HG02610 (cell line): ENCODE data around the gene S100Z.
A peak's percentile ranks its signal among the peaks of the same experiment; 100 is the strongest.
"Not testable (repeated sequence)": the region's sequence is repeated elsewhere in the genome, so short reads cannot be mapped to it uniquely, and the experiment has no call there.

Experiments used
- ATAC-seq: cut with Tn5 transposase; IDR thresholded peaks from one replicate; pipeline ENCODE4 v1.9.1; 2021; ENCODE audit warnings: mild to moderate bottlenecking, moderate library complexity; ENCODE audit not compliant: unreplicated experiment

The S100Z gene

DNA sequence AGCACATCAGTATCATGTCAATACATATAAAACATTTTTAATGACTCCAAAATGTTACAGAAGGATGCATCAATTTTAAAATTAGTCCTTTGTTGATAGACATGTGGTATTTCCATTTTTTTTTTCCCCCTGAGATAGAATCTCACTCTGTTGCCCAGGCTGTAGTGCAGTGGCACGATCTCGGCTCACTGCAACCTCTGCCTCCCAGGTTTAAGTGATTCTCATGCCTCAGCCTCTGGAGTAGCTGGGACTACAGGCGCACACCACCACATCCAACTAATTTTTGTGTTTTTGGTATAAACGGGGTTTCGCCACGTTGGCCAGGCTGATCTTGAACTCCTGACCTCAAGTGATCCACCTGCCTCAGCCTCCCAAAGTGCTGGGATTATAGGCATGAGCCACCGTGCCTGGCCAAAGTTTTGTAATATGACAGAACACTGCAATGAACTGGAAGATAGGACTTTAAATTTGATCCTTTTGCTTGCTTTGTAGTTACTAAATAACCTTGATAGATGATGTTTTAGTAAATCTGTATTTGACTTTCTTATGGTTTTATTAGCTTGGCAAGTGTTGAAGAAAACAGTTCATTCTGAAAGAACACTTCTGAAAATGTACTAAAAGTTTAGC is 27.6 kb upstream of the S100Z start:
- ATAC-seq = not testable (repeated sequence)

DNA sequence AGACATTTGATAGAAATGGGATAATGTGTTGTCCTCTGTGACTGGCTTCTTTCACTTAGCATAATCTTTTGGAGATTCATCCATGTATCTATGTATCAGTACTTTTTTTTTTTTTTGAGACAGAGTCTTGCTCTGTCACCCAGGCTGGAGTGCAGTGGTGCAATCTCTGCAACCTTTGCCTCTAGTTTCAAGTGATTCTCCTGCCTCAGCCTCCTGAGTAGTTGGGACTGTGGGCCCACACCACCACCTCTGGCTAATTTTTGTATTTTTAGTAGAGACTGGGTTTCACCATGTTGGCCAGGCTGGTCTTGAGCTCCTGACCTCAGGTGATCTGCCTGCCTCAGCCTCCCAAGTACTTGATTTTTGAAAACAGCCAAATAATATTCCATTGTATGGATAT is 23.4 kb upstream of the S100Z start:
- not testable (repeated sequence) for ATAC-seq

DNA sequence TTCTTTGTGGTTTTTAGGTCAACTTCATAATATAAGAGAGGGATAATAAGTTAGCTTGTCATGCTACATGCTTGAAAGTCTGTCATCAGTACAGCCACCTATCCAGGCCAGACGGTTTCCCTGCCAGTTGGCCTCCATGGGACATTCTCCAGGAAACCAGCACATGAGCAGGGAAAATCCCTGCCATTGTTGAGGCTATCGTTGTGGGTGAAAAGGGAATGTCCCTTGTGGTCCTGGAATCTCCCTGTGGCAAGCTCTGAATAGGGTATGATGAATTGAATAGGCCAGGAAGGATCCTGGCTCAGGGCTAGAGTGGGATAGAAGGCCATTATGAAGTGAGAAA is 18.7 kb upstream of the S100Z start:
- ATAC-seq = peak; percentile 79

DNA sequence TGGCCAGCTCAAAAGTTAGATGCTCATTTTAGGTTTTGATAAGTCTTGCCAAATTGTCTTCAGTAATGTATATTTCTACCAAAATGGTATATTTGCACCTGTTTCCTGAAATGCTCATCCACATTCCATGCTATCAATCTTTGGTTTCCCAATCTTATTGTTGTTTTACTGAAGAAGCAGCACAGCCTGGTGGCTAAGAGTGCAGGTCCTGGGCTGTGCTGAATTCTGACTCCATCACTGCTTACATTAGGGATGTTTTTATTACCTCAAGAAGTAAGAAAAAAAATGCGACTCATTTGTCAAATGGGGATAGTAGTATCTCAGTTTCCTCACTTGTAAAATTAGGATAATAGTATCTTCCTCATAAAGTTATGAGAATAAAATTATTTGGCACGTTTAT is 13.6 kb upstream of the S100Z start:
- no peak for ATAC-seq

DNA sequence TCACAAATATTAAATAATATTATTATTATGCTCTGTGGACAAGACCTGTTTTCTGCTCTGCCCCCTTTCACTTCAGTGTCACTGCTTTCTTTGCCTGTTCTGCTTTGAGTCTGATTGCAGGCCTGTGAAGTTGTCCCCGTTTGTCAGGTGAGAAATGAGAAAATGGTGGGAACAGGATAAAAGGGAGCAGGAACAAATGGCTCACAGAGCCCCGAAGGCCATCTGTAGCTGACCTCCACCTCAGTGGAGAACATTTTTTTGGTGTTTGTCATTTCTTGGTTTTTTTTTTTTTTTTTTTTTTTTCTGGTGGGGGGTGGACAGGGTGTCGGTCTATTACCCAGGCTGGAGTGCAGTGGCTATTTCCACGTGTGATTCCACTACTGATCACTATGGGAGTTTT is 13.2 kb upstream of the S100Z start:
- ATAC-seq = no peak

DNA sequence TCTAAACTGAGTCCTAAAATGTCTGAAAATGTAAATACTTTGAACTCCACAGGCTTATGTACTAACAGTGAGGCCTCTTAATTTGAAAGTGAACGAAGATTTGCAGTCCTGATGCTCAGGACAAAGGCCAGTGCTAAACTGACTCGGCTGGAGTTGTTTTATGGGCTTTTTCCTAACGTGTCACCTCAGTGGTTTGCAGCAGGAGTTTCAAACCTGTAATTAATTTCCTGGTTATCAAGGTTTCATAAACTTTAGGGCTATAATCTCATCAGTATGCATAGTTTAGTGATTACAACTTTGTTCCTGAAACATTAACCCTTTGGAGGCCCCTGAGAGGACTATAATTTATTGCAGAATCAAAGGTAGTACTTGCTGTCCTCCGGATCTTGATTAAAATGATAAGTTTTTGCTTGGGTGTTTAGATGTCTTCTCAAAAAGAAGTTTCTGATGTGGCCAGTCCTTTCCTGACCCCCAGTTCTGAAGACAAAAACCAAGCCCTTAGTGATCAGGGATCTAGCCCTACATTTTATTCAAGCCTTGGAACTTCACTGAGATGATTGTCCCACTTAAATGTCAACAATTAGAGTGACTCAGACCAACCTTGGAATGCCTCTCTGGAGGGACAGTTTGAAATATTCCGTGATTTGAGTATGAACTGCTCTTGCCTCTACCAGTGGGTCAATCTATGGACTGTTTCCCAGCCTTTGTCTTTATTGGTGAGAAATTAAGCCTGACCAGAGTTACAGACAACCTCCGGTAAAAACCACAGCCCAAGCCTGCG is 11.1 kb upstream of the S100Z start:
- no peak for ATAC-seq

DNA sequence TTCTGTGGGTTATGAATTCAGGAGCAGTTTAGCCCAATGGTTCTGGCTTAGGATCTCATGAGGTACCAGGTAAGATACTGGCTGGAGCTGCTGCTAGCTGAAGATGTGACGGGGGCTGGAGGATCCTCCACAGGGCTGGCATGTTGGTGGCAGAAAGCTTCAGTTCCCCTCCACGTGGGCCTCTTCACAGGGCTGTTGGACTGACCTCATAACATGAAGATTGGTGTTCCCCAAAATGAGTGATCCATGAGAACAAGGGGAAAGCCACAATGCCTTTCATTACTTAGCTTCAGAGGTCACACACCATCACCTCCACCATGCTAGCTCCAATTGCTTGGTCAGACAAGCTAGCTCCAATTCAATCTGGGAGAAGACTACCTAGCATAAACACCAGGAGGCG is 8.5 kb upstream of the S100Z start:
- ATAC-seq = no peak

DNA sequence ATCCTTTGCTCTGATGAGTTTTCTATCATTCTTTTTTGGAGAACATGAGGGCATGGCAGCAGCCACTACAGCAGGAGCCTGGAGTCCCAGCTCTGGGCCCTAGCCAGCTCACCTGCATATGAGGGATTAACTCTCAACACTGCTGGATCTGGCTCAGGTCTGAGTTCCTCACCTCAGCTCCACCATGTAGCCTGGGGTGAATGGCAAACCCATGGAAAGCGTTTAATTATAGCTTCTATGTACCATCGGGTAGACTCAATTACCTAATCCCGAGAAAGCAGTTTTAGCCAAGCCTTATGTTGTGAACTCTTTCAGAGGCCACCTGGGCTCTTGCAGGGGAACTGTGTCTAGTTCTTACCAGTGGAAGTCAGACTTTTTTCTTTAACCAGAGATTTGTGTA is 3.9 kb upstream of the S100Z start:
- no peak for ATAC-seq

DNA sequence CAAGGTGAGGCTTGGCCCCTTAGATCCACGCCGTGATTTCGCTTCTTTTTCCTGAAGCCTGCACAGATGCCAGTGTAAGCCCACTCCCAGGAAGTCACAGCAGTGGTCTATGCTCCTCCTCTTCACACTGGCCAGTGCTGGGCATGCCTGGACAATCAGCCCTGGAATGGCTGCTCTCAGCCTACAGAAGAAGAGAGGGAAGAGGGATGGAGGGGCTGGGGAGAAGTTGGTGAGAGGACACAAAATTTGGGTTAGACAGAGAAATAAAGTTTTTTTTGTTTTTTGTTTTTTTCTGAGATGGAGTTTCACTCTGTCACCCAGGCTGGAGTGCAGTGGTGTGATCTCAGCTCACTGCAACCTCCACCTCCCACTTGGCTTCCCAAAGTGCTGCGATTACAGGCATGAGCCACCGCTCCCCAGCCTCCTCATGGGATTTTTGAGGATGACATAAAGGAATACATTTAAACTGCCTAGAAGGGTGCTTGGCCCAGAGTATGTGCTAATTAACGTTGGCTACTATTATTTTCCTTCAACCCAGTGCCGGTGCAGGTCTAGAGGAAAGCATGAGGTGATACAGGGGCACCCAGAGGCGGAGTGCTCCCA is 830 bp downstream of the S100Z start:
- no peak for ATAC-seq

DNA sequence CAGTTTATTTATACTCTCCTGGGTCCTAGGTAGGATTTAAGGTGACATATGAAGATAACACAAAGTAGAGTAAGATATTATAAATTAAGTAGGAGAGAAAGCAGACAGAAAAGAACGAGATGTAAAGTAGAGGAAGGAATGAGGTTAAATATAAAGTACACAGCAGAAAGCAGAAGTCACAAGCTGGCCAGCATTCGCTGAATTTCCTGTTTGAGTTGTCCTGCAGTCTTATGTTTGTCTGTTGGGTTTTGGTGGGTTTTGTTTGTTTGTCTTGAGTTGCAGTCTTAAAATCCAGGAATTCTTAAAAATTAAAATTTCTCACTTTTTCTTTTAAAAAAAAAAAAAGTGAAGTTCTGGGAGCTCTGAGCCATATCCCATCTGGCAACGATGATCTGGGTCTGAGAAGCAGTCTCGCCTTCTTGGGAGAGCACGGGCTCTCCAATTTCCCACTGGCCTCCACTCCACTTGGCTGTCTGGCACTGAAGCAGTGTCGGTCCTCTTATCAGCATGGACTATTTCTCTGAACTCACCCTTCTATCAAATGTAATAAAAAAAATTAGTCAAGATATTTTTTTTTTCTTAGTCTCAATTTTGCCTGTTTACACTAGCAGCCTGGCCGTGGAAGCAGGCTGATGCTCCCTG is 2.0 kb downstream of the S100Z start:
- no peak for ATAC-seq

DNA sequence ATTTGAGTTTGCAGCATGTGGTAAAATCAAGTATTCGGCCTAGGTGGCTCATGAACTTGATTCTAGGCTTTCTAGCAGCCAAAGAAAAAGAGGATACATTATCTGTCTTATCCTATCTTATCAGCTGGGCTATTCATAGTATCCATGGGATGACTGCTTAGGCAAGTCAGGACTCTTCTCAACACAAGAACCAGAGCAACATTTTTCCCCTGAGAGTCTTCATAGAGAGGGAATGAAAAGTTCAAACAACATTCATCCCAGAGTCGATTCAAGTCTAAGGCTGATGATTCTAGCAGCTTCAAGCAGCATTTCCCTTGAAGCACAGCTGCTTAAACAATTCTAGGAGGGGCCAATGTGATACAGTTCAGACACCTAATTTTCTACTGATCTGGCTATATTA is 3.0 kb downstream of the S100Z start:
- no peak for ATAC-seq

DNA sequence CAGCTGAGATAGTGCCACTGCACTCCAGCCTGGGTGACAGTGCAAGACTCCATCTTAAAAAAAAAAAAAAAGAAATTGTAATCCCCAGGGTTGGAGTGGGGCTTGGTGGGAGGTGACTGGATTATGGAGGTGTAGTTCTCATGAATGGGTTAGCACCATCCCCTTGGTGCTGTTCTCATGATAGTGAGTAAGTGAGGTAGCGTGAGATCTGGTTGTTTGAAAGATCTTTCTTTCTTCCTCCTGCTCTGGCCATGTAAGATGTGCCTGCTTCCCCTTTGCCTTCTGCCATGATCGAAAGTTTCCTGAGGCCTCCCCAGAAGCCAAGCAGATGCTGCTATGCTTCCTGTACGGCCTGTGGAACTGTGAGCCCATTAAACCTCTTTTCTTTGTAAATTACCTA is 3.9 kb downstream of the S100Z start:
- not testable (repeated sequence) for ATAC-seq

DNA sequence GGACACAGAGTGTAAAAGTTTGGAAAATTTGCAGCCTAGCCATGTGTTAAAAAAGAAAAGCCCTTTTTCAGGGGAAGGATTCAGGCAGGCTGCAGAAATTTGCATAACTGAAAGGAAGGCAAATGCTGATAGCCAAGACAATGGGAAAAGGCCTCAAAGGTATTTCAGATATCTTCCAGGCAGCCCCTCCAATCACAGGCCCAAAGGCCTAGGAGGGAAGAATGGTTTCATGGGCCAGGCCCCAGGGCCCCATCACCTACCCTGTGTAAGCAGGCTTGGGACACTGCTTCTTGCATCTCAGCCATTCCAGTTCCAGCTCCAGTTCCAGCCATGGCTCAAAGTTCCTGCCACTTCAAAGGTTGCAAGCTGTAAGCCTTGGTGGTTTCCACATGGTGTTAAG is 4.8 kb downstream of the S100Z start:
- no peak for ATAC-seq

DNA sequence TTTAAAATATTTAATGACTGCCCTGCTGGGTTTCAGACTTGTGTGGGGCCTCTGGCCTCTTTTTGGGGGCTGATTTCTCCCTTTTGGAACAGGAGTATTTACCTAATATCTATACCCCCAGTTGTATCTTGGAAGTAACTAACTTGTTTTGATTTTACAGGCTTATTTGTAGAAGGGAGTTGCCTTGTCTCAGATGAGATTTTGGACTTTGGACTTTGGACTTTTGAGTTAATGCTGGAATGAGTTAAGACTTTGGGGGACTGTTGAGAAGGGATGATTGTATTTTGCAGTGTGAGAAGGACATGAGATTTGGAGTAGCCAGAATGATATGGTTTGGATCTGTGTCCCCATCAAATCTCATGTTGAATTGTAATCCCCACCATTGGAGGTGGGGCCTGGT is 5.7 kb downstream of the S100Z start:
- not testable (repeated sequence) for ATAC-seq

DNA sequence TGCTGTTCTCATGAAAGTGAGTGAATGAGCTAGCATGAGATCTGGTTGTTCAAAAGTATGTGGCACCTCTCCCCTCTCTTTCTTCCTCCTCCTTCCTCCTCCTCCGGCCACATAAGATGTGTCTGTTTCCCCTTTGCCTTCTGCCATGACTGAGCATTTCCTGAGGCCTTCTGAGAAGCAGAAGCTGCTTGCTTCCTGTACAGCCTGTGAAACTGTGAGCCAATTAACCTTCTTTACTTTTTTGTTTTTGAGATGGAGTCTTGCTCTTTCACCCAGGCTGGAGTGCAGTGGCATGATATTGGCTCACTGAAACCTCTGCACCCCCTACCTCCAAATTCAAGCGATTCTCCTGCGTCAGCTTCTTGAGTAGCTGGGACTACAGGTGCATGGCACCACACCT is 6.1 kb downstream of the S100Z start:
- ATAC-seq = no peak

DNA sequence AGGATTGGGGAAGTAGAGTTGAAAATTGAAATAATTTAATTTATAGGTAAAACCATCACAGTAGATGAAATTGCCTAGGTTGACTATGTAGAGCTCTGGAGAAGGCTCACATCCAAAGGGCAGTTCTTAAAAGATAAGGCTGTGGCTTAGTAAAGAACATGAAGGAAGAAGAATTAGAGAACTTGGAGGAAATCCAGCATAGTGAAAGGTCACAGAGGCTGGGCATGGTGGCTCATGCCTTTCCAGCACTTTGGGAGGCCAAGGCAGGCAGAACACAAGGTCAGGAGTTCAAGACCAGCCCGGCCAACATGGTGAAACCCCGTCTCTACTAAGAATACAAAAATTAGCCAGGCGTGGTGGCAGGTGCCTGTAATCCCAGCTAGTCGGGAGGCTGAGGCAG is 7.0 kb downstream of the S100Z start:
- ATAC-seq = not testable (repeated sequence)

DNA sequence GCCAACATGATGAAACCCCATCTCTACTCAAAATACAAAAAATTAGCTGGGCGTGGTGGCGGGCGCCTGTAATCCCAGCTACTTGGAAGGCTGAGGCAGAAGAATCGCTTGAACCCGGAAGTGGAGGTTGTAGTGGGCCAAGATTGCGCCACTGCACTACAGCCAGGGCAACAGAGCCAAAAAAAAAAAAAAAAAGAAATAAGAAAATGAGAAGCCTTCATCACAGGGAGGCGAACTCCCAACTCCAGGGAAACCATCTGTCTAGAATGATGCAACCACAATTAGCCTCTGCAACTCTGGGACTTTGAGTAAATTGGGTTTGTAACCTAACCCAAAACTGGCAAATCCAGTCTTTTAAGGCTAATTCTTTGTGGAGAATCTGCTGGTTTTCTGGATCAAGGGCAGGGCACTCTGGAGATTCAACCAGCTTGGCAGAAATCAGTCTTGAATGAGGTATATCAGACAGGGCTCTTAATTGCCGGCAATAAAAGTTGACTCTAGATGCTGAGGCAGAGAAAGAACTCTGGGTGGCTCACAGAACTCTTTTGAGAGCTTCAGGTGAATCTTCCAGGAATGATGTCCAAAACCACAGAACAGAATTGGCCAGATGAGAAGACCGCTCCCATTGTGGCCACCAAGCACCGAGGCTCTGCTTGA is 9.9 kb downstream of the S100Z start:
- ATAC-seq = no peak

DNA sequence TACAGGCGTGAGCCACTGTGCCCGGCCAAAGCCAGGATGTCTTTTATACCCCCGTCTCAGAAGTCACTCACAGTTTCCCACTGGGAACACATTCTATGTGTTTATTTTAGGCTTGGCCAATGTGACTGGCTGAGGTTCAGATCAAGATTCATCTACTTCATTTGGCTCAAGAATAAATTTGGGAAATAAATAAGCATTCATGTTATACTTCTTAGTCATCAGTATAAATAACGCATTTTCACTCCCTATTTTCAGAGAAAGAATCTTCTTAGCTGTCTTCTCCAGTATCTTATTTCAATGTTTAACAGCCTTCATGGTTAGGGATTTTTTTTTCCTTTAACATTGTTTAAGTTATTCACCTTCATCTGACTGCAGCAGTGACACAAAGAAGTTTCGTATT is 11.8 kb downstream of the S100Z start:
- ATAC-seq = no peak

DNA sequence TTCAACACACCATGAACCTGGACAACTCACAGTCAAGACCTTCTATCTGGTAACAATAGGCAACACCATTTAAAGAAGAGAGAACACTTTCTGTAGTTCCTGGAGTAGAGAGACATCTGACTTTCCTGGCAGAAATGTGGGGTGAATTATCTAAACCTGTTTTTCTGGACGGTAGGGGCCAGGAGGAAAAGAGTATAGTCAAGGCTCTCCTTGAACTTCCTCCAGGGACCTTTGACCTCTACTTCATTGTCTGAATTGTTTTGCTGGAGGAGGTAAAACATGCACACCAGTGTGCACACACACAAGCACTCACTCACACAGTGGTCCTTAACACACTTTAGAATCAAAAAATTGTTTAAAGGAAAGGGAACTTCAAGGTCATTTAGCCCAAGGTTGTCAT is 13.2 kb downstream of the S100Z start:
- ATAC-seq = no peak

DNA sequence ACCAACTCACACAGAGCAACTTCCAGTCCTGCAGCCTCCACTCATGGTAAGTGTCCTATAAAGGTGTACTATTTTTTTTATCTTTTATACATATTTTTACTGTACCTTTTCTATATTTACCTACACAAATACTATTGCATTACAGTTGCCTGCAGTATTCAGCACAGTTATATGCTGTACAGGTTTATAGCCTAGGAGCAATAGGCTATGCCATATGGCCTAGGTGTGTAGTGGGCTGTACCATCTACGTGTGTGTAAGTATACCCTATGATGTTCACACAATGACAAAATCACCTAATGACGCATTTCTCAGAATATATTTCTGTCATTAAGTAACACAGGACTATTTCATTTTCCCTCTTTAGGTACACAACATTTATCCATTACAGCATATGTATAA is 16.7 kb downstream of the S100Z start:
- no peak for ATAC-seq

DNA sequence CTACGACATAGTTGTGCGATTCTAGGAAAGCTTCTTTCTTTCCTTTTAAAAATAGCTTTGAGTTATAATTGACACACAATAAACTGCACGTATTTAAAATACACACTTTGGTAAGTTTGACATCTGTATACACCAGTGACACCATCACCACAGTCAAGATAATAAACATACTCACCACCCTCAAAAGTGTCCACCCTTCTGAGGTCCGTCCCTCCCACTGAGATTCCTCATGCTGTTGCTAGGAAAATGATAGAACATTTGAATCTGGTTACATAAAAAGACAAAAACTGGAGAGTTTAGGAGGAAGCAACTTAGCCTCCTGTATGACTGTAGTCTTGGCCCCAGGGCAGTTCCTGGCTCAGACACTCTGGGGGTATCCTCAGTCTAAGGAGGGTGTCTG is 17.2 kb downstream of the S100Z start:
- no peak for ATAC-seq
